IMR-90 (cell line): ENCODE results near the gene CPXM1. TPM values are rescaled to one million over a fixed set of nuclear protein-coding genes. Genes with fewer than 3 reads are reported as not detected.

Experiments
- ATAC-seq: fragments of 200-7000 bp; cut with Tn5 transposase; 2 replicates; pipeline ENCODE4 v1.9.1; 2020; ENCODE audit warnings: low read depth, mild to moderate bottlenecking, moderate library complexity
- BruUV-seq: library from RNA; stranded (reverse); fragments of 400-500 nt; replicated peaks from 2 replicates; lab custom pipeline; 2021; lab: Mats Ljungman, UMichigan
- CTCF ChIA-PET: fragments of 300-600 bp; formaldehyde crosslinking; extraction: SDS; loops from one replicate; lab custom pipeline; 2021; ENCODE audit warnings: antibody characterized with exemption; lab: Yijun Ruan, JAX
- POLR2A ChIA-PET: fragments of 300-600 bp; sonication (Branson Sonifier 250); formaldehyde crosslinking; loops from one replicate; lab custom pipeline; 2022; ENCODE audit warnings: antibody characterized with exemption; ENCODE audit not compliant: unreplicated experiment; lab: Charles Lee
- DNase-seq: peaks from one replicate; pipeline ENCODE4 v3.0.0; 2013
- H2AFZ ChIP-seq: replicated peaks from 2 replicates; pipeline ENCODE3; 2013; ENCODE audit warnings: low read length, mild to moderate bottlenecking; ENCODE audit not compliant: poor library complexity
- H2AK5ac ChIP-seq: 2 replicates; pipeline ENCODE4 v1.6.1; 2013; ENCODE audit warnings: low read depth, low read length, inconsistent platforms
- H2AK9ac ChIP-seq: replicated peaks from 2 replicates; pipeline ENCODE3; 2013; ENCODE audit warnings: mild to moderate bottlenecking, low read depth, low read length, moderate library complexity; ENCODE audit not compliant: poor library complexity
- H2BK120ac ChIP-seq: 2 replicates; pipeline ENCODE4 v1.6.1; 2013; ENCODE audit warnings: low read depth, low read length, inconsistent platforms
- H2BK15ac ChIP-seq: 3 replicates; pipeline ENCODE4 v1.6.1; 2013; ENCODE audit warnings: low read depth, low read length, inconsistent platforms
- H2BK20ac ChIP-seq: 2 replicates; pipeline ENCODE4 v1.6.1; 2013; ENCODE audit warnings: low read depth, mild to moderate bottlenecking, inconsistent platforms, low read length, moderate library complexity
- H2BK5ac ChIP-seq: 2 replicates; pipeline ENCODE4 v1.6.1; 2013; ENCODE audit warnings: mild to moderate bottlenecking, low read depth, low read length, inconsistent platforms; ENCODE audit not compliant: poor library complexity, severe bottlenecking
- H3K14ac ChIP-seq: replicated peaks from 2 replicates; pipeline ENCODE4 v1.6.1; 2013; ENCODE audit warnings: low read depth, low read length, inconsistent platforms
- H3K18ac ChIP-seq: 2 replicates; pipeline ENCODE4 v1.6.1; 2013; ENCODE audit warnings: low read depth, low read length, control low read depth
- H3K23ac ChIP-seq: 2 replicates; pipeline ENCODE4 v1.6.1; 2013; ENCODE audit warnings: low read depth, low read length, inconsistent platforms
- H3K27ac ChIP-seq: 2 replicates; pipeline ENCODE4 v1.5.1; 2013; ENCODE audit warnings: mild to moderate bottlenecking, control low read depth, low read length; ENCODE audit not compliant: insufficient read depth
- H3K27me3 ChIP-seq: 2 replicates; pipeline ENCODE4 v1.6.1; 2013; ENCODE audit warnings: low read length; ENCODE audit not compliant: control insufficient read depth, insufficient read depth
- H3K36me3 ChIP-seq: 2 replicates; pipeline ENCODE4 v1.6.1; 2013; ENCODE audit warnings: low read length, mixed read lengths; ENCODE audit not compliant: control insufficient read depth, insufficient read depth
- H3K4ac ChIP-seq: 2 replicates; pipeline ENCODE4 v1.6.1; 2013; ENCODE audit warnings: low read depth, low read length, inconsistent platforms
- H3K4me1 ChIP-seq: 2 replicates; pipeline ENCODE4 v1.6.1; 2013; ENCODE audit warnings: low read length, mixed read lengths; ENCODE audit not compliant: control insufficient read depth, insufficient read depth
- H3K4me2 ChIP-seq: 2 replicates; pipeline ENCODE4 v1.6.1; 2013; ENCODE audit warnings: low read depth, mild to moderate bottlenecking, control low read depth, low read length, moderate library complexity
- H3K4me3 ChIP-seq: 2 replicates; pipeline ENCODE4 v1.5.1; 2013; ENCODE audit warnings: low read depth, mild to moderate bottlenecking, control low read depth, low read length, moderate library complexity; ENCODE audit not compliant: insufficient read depth
- H3K56ac ChIP-seq: 2 replicates; pipeline ENCODE4 v1.6.1; 2013; ENCODE audit warnings: low read length, inconsistent platforms; ENCODE audit not compliant: insufficient read depth; ENCODE audit errors: extremely low read depth
- H3K79me1 ChIP-seq, 2 experiments: 2 replicates each; pipeline ENCODE4 v1.6.1; 2013; ENCODE audit warnings: low read length in 2 of 2, inconsistent platforms in 1 of 2, low read depth in 1 of 2
- H3K9ac ChIP-seq: 2 replicates; pipeline ENCODE4 v1.6.1; 2013; ENCODE audit warnings: low read depth, low read length, control low read depth
- H3K9me1 ChIP-seq: 2 replicates; pipeline ENCODE4 v1.6.1; 2013; ENCODE audit warnings: low read length, inconsistent platforms; ENCODE audit not compliant: insufficient read depth
- H3K9me3 ChIP-seq: 2 replicates; pipeline ENCODE4 v1.6.1; 2013; ENCODE audit warnings: low read length; ENCODE audit not compliant: control insufficient read depth, insufficient read depth
- H4K20me1 ChIP-seq: 2 replicates; pipeline ENCODE4 v1.6.1; 2013; ENCODE audit warnings: low read length, inconsistent platforms; ENCODE audit not compliant: insufficient read depth
- H4K5ac ChIP-seq: 2 replicates; pipeline ENCODE4 v1.6.1; 2013; ENCODE audit warnings: mild to moderate bottlenecking, low read depth, low read length, control low read depth
- H4K8ac ChIP-seq, 2 experiments: 2 replicates each; pipeline ENCODE4 v1.6.1; 2013; ENCODE audit warnings: low read depth in 2 of 2, low read length in 2 of 2, control low read depth in 1 of 2, inconsistent platforms in 1 of 2
- H4K91ac ChIP-seq: 2 replicates; pipeline ENCODE4 v1.6.1; 2013; ENCODE audit warnings: low read depth, low read length, inconsistent platforms; ENCODE audit not compliant: insufficient read depth
- BHLHE40 ChIP-seq: fragments of 150-350 bp; IDR thresholded peaks from 2 replicates; pipeline ENCODE4 v1.6.1; 2016; ENCODE audit warnings: mild to moderate bottlenecking, low read depth, low read length
- CEBPB ChIP-seq: IDR thresholded peaks from 2 replicates; pipeline ENCODE4 v1.6.1; 2012; ENCODE audit warnings: low read depth, low read length, improper control_type of control experiment
- CHD1 ChIP-seq: IDR thresholded peaks from 2 replicates; pipeline ENCODE4 v1.6.1; 2012; ENCODE audit warnings: low read depth, low read length, improper control_type of control experiment
- FOS ChIP-seq: fragments of 150-350 bp; IDR thresholded peaks from 2 replicates; pipeline ENCODE4 v1.6.1; 2016; ENCODE audit warnings: low read depth, low read length
- MAZ ChIP-seq: IDR thresholded peaks from 2 replicates; pipeline ENCODE4 v1.6.1; 2012; ENCODE audit warnings: low read depth, mild to moderate bottlenecking, low read length, improper control_type of control experiment, moderate library complexity, borderline replicate concordance
- MXI1 ChIP-seq: IDR thresholded peaks from 2 replicates; pipeline ENCODE4 v1.6.1; 2012; ENCODE audit warnings: low read depth, mild to moderate bottlenecking, low read length, moderate library complexity, borderline replicate concordance
- NFE2L2 ChIP-seq: fragments of 150-350 bp; IDR thresholded peaks from 2 replicates; pipeline ENCODE4 v1.6.1; 2016; ENCODE audit warnings: low read depth, mild to moderate bottlenecking, low read length
- POLR2A ChIP-seq: IDR thresholded peaks from 2 replicates; pipeline ENCODE4 v1.6.1; 2012; ENCODE audit warnings: mild to moderate bottlenecking, low read depth, low read length
- RAD21 ChIP-seq: IDR thresholded peaks from 2 replicates; pipeline ENCODE4 v1.6.1; 2012; ENCODE audit warnings: low read length, improper control_type of control experiment
- RCOR1 ChIP-seq: IDR thresholded peaks from 2 replicates; pipeline ENCODE4 v1.6.1; 2012; ENCODE audit warnings: mild to moderate bottlenecking, low read length, improper control_type of control experiment; ENCODE audit not compliant: insufficient replicate concordance
- RFX5 ChIP-seq: IDR thresholded peaks from 2 replicates; pipeline ENCODE4 v1.8.0; 2012; ENCODE audit warnings: low read depth, mild to moderate bottlenecking, low read length, moderate library complexity
- SMC3 ChIP-seq: fragments of 150-350 bp; IDR thresholded peaks from 2 replicates; pipeline ENCODE4 v1.6.1; 2016; ENCODE audit warnings: low read depth, mild to moderate bottlenecking, antibody characterized with exemption, low read length, moderate library complexity
- WGBS, 2 experiments: methylation state at CpG; one replicate each; pipeline versions ENCODE4 v1.1.5 to v1.1.7; 2013; ENCODE audit warnings: missing lambda C conversion rate in 2 of 2; ENCODE audit not compliant: insufficient read length in 1 of 2; ENCODE audit errors: extremely low coverage in 2 of 2; 5-methylcytosine and 5-hydroxymethylcytosine counted together
- dilution Hi-C: fragments of 300-500 bp; cut with HindIII; formaldehyde crosslinking; loops from one replicate; pipeline ENCODE4 v1.14.3; 2018; ENCODE audit warnings: low sequenced_read_pairs; ENCODE audit not compliant: unreplicated experiment
- in situ Hi-C: fragments of 300-500 bp; cut with MboI; formaldehyde crosslinking; loops from 3 replicates; pipeline ENCODE4 v1.14.3; 2019; ENCODE audit warnings: low sequenced_read_pairs, inconsistent platforms, mixed read lengths
- intact Hi-C: fragments of 100-400 bp; cut with micrococcal nuclease; formaldehyde crosslinking; loops from 2 replicates; pipeline ENCODE4 v1.10.0; 2022
- polyA plus RNA-seq, 3 experiments: library from polyadenylated mRNA; depleted of rRNA; stranded (reverse); fragments of >200 nt; gene quantifications; 2 replicates each; pipeline ENCODE4 v1.2.3, GENCODE V29; 2012; ENCODE audit warnings: low replicate concordance in 1 of 3
- total RNA-seq: library from RNA; depleted of rRNA; stranded (reverse); fragments of >200 nt; gene quantifications from 2 replicates; pipeline ENCODE4 v1.2.3, GENCODE V29; 2012
- TF ChIP-seq, protein P1 (sequence below): fragments of 150-350 bp; IDR thresholded peaks from 2 replicates; pipeline ENCODE4 v1.6.1; 2016; ENCODE audit warnings: low read depth, mild to moderate bottlenecking, low read length, moderate library complexity, borderline replicate concordance
- TF ChIP-seq, protein P2 (sequence below): fragments of 150-350 bp; IDR thresholded peaks from 2 replicates; pipeline ENCODE4 v1.6.1; 2017; ENCODE audit warnings: mild to moderate bottlenecking, antibody characterized with exemption, low read length, low read depth

CPXM1 gene
- total and polyA plus RNA-seq, 2 of the 4 experiments (the other 2 are of a cell fraction): 1.1 to 4.6 TPM

DNA sequence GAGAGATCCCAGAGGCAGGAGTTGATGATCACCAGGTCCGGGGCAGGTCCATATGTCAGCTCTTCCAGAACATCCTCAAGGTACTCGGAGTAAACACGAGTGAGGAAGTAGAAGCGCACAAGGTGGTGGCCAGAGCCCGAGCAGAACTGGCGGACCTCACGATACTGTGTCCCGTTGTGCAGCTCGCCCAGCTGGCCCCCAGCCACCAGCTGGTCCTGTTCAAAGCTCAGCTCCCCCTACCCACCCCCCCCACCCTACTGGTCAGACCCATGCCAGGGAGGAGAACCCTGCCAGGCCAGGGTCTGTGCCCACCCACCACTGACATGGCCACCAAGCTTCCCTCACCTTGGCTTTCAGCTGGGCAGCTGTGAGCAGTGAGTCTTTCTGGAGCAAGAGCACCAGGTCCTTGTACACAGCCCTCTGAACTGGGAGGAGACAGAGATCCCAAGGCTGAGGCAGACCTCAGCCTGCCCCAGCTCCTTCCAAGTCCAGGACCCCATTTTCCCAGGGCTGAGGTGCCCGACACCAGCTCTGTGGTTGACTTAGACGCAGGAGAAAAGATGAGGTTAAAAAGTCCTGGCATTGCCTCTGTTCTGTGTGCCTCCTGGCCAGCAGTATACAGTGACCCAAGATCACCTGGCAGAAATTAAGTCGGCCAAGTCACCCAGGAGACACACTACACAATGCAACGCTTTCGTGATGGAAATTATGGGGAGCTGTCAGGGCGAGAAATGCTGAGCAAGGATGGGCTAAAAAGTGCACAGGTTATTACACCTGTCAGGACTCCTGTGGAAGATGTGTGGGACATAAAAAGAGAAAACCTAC, 38.6 kb upstream of the CPXM1 start:
- Histone ChIP-seq H3K27ac (no peak overlapping the region), H3K4me3 (no peak overlapping the region), H3K23ac (0 out of 2 replicates have a peak overlapping the region, but pooled peaks have one; percentile 33), H3K56ac (no peak overlapping the region), H3K9ac (no peak overlapping the region), H2BK5ac (no peak overlapping the region), H2AFZ (no peak overlapping the region), H3K4me1 (peaks cover 8% of the 10 kb centered on the region), H3K4ac (peak overlapping the region; percentile 58), H3K4me2 (no peak overlapping the region), H3K79me1 (peaks cover 28 to 49% of the 10 kb centered on the region in 2 experiments), H4K20me1 (no peaks in the 10 kb centered on the region), H3K14ac (no peak overlapping the region), H2BK120ac (no peak overlapping the region), H3K27me3 (no peaks in the 10 kb centered on the region), H2BK15ac (no peak overlapping the region), H4K91ac (no peak overlapping the region), H3K9me3 (no peaks in the 10 kb centered on the region), H4K8ac (peak overlapping the region; percentile 97 to 99; a peak in 2 of 4 replicates), H2AK9ac (peak overlapping the region; percentile 100), H4K5ac (no peak overlapping the region), H3K9me1 (peaks cover 25% of the 10 kb centered on the region), H3K36me3 (peaks cover 26% of the 10 kb centered on the region), H2AK5ac (peak overlapping the region; percentile 83), H3K18ac (no peak overlapping the region), H2BK20ac (peak overlapping the region; percentile 14; the same call in 1 of the 2 replicates)
- ChIA-PET CTCF (no interaction called here), POLR2A (interaction anchor here (0.6 kb wide), 1 partner anchor 1179 kb away, joined by 3 read pairs; no protein-coding TSS in a partner anchor)
- ATAC-seq: no peak
- dilution Hi-C loops (no loop called here), intact Hi-C loops (no loop called here), in situ Hi-C loops (loop anchor here (25.0 kb wide), 1 partner anchor 327 kb away; the partner anchor contains the start of gene ZNF343)
- whole genome bisulfite sequencing, 2 experiments: 100% methylated on average over 5 of the region's 15 CpGs; no CpG with 5 or more reads in 1 of the 2 experiments
- BruUV-seq: no TSS peak
- TF ChIP-seq FOS: no peak
- TF ChIP-seq CEBPB: no peak
- no peak for TF ChIP-seq BHLHE40
- TF ChIP-seq, protein P1, sequence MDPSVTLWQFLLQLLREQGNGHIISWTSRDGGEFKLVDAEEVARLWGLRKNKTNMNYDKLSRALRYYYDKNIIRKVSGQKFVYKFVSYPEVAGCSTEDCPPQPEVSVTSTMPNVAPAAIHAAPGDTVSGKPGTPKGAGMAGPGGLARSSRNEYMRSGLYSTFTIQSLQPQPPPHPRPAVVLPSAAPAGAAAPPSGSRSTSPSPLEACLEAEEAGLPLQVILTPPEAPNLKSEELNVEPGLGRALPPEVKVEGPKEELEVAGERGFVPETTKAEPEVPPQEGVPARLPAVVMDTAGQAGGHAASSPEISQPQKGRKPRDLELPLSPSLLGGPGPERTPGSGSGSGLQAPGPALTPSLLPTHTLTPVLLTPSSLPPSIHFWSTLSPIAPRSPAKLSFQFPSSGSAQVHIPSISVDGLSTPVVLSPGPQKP: no peak
- TF ChIP-seq CHD1: no peak
- TF ChIP-seq, protein P2, sequence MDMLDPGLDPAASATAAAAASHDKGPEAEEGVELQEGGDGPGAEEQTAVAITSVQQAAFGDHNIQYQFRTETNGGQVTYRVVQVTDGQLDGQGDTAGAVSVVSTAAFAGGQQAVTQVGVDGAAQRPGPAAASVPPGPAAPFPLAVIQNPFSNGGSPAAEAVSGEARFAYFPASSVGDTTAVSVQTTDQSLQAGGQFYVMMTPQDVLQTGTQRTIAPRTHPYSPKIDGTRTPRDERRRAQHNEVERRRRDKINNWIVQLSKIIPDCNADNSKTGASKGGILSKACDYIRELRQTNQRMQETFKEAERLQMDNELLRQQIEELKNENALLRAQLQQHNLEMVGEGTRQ: no peak
- TF ChIP-seq MAZ: no peak
- no peak for TF ChIP-seq MXI1
- no peak for TF ChIP-seq RAD21
- TF ChIP-seq POLR2A: no peak
- TF ChIP-seq RFX5: no peak
- no peak for TF ChIP-seq NFE2L2
- TF ChIP-seq SMC3: no peak
- no peak for TF ChIP-seq RCOR1
- no peak for DNase-seq
